ENCODE data around the gene ADSS1. TPM values are rescaled to one million over a fixed set of nuclear protein-coding genes. Genes with fewer than 3 reads are reported as not detected.

The ADSS1 gene
- polyA plus RNA-seq, 4 donors = 12.5 to 17.0 (median 14.2) TPM

GRCh38 chr14:104788161-104788818 lies 64.3 kb downstream of the ADSS1 start:
- no peak for DNase-seq (ENCODE audit: low read depth in 4 of 4, low spot score in 3 of 4)

- no peak for DNase-seq (ENCODE audit: low read depth in 4 of 4, low spot score in 3 of 4)
These were observed 65.0 kb downstream of the ADSS1 start for GRCh38 chr14:104788873-104789663.

GRCh38 chr14:104789752-104790743 lies 66.0 kb downstream of the ADSS1 start:
- no peak for DNase-seq (ENCODE audit: low read depth in 4 of 4, low spot score in 3 of 4)

GRCh38 chr14:104791425-104791824 lies 67.4 kb downstream of the ADSS1 start:
- DNase-seq (ENCODE audit: low read depth in 4 of 4, low spot score in 3 of 4) = no peak

GRCh38 chr14:104792101-104792884 lies 68.3 kb downstream of the ADSS1 start:
- DNase-seq (ENCODE audit: low read depth in 4 of 4, low spot score in 3 of 4) = no peak

- no peak for DNase-seq (ENCODE audit: low read depth in 4 of 4, low spot score in 3 of 4)
These were observed 69.1 kb downstream of the ADSS1 start for GRCh38 chr14:104792945-104793702.

- no peak for DNase-seq (ENCODE audit: low read depth in 4 of 4, low spot score in 3 of 4)
These were observed 69.6 kb downstream of the ADSS1 start for GRCh38 chr14:104793703-104793959.

- DNase-seq (ENCODE audit: low read depth in 4 of 4, low spot score in 3 of 4) = no peak
These were observed 70.1 kb downstream of the ADSS1 start for GRCh38 chr14:104794099-104794498.

GRCh38 chr14:104794631-104794992 lies 70.6 kb downstream of the ADSS1 start:
- no peak for DNase-seq (ENCODE audit: low read depth in 4 of 4, low spot score in 3 of 4)

- no peak for DNase-seq (ENCODE audit: low read depth in 4 of 4, low spot score in 3 of 4)
These were observed 71.2 kb downstream of the ADSS1 start, which contains the start of gene AKT1 for GRCh38 chr14:104794993-104795780. Gene AKT1 (minus strand): TSS chr14:104795748. CDS start chr14:104792643, 3,105 bp downstream.

- no peak for DNase-seq (ENCODE audit: low read depth in 4 of 4, low spot score in 3 of 4)
These were observed 72.0 kb downstream of the ADSS1 start for GRCh38 chr14:104795781-104796686.

GRCh38 chr14:104796687-104797081 lies 72.7 kb downstream of the ADSS1 start:
- DNase-seq (ENCODE audit: low read depth in 4 of 4, low spot score in 3 of 4) = no peak

Other genes starting within 250 kb of the ADSS1 start
- under 1 TPM in 2 of 4 donors, not detected in 2; 0.10 to 0.27 TPM for gene C14orf180, start 144.5 kb upstream of the ADSS1 start, polyA plus RNA-seq (ENCODE audit: insufficient read length in 4 of 4)
- gene TMEM179, start 119.5 kb upstream of the ADSS1 start, polyA plus RNA-seq (ENCODE audit: insufficient read length in 4 of 4) = 1 to 10 TPM in 3 of 4 donors, under 1 TPM in 1; 0.67 to 1.9 (median 1.7) TPM
- 10 to 100 TPM; 37.1 to 69.5 (median 49.5) TPM for gene INF2, start 34.6 kb upstream of the ADSS1 start, polyA plus RNA-seq (ENCODE audit: insufficient read length in 4 of 4)
- gene SIVA1, start 28.9 kb downstream of the ADSS1 start, polyA plus RNA-seq (ENCODE audit: insufficient read length in 4 of 4) = 10 to 100 TPM; 48.0 to 87.2 (median 56.2) TPM
- gene AKT1, start 71.5 kb downstream of the ADSS1 start, polyA plus RNA-seq (ENCODE audit: insufficient read length in 4 of 4) = 100 to 1,000 TPM in 1 of 4 donors, 10 to 100 TPM in 3; 98.4 to 122 (median 99.0) TPM
- gene ZBTB42, start 76.9 kb downstream of the ADSS1 start, polyA plus RNA-seq (ENCODE audit: insufficient read length in 4 of 4) = 1 to 10 TPM; 2.0 to 4.7 (median 3.9) TPM
- gene CEP170B, start 141.0 kb downstream of the ADSS1 start, polyA plus RNA-seq (ENCODE audit: insufficient read length in 4 of 4) = 10 to 100 TPM in 2 of 4 donors, 1 to 10 TPM in 2; 3.6 to 21.2 (median 11.1) TPM
- gene PLD4, start 200.7 kb downstream of the ADSS1 start, polyA plus RNA-seq (ENCODE audit: insufficient read length in 4 of 4) = 1 to 10 TPM; 2.2 to 8.0 (median 3.4) TPM

Measured in left renal pelvis (tissue), 4 donors.